Measurements from ENCODE around the gene HHATL. TPM values are rescaled to one million over a fixed set of nuclear protein-coding genes. Genes with fewer than 3 reads are reported as not detected.

Gene HHATL
- total RNA-seq, 1 donor from 2014 or later = 23.0 TPM

GRCh38 chr3:42685891-42686820 is 16.4 kb downstream of the HHATL start:
- H3K36me3 ChIP-seq (ENCODE audit: control insufficient read depth in 3 of 3, insufficient read depth in 3 of 3, low read length in 3 of 3) = peaks cover 0 to 48% (median 24%) of the 10 kb centered on the region in 3 donors
- peaks cover 0 to 6% (median 0%) of the 10 kb centered on the region in 3 donors for H3K27me3 ChIP-seq (ENCODE audit: control insufficient read depth in 3 of 3, insufficient read depth in 3 of 3, low read length in 3 of 3)
- peaks cover 50 to 75% (median 58%) of the 10 kb centered on the region in 3 donors for H3K4me1 ChIP-seq (ENCODE audit: control insufficient read depth in 3 of 3, insufficient read depth in 3 of 3, low read length in 3 of 3)
- H3K4me3 ChIP-seq (ENCODE audit: low read length in 3 of 3) = peak overlapping the region; percentile 71 to 97 (median 77)
- H3K9me3 ChIP-seq (ENCODE audit: control insufficient read depth in 3 of 3, low read length in 3 of 3) = no peaks in the 10 kb centered on the region
- H3K27ac ChIP-seq (ENCODE audit: low read depth, low read length) = peak overlapping the region; percentile 95
- H3K9ac ChIP-seq (ENCODE audit: low read depth in 1 of 3, low read length in 3 of 3) = peak overlapping the region; percentile 78 to 96 (median 87)

- H3K9me3 ChIP-seq (ENCODE audit: control insufficient read depth in 3 of 3, low read length in 3 of 3) = no peaks in the 10 kb centered on the region
- peaks cover 0 to 6% (median 0%) of the 10 kb centered on the region in 3 donors for H3K27me3 ChIP-seq (ENCODE audit: control insufficient read depth in 3 of 3, insufficient read depth in 3 of 3, low read length in 3 of 3)
- peak within 1 kb of the TSS; percentile 95 for H3K27ac ChIP-seq (ENCODE audit: low read depth, low read length)
- H3K36me3 ChIP-seq (ENCODE audit: control insufficient read depth in 3 of 3, insufficient read depth in 3 of 3, low read length in 3 of 3) = peaks cover 0 to 41% (median 17%) of the 10 kb centered on the region in 3 donors
- peak within 1 kb of the TSS; percentile 78 to 96 (median 87) for H3K9ac ChIP-seq (ENCODE audit: low read depth in 1 of 3, low read length in 3 of 3)
- H3K4me3 ChIP-seq (ENCODE audit: low read length in 3 of 3) = peak within 1 kb of the TSS; percentile 71 to 97 (median 77)
- peaks cover 46 to 75% (median 58%) of the 10 kb centered on the region in 3 donors for H3K4me1 ChIP-seq (ENCODE audit: control insufficient read depth in 3 of 3, insufficient read depth in 3 of 3, low read length in 3 of 3)
These were observed 17.2 kb downstream of the HHATL start, which contains the start of gene KLHL40 for GRCh38 chr3:42685363-42685881. KLHL40 (plus strand) TSS chr3:42685537; CDS start chr3:42685619, 82 bp downstream.

- H3K27ac ChIP-seq (ENCODE audit: low read depth, low read length) = peak overlapping the region; percentile 95
- peaks cover 0 to 6% (median 0%) of the 10 kb centered on the region in 3 donors for H3K27me3 ChIP-seq (ENCODE audit: control insufficient read depth in 3 of 3, insufficient read depth in 3 of 3, low read length in 3 of 3)
- H3K9me3 ChIP-seq (ENCODE audit: control insufficient read depth in 3 of 3, low read length in 3 of 3) = no peaks in the 10 kb centered on the region
- peaks cover 46 to 71% (median 52%) of the 10 kb centered on the region in 3 donors for H3K4me1 ChIP-seq (ENCODE audit: control insufficient read depth in 3 of 3, insufficient read depth in 3 of 3, low read length in 3 of 3)
- peaks cover 0 to 36% (median 12%) of the 10 kb centered on the region in 3 donors for H3K36me3 ChIP-seq (ENCODE audit: control insufficient read depth in 3 of 3, insufficient read depth in 3 of 3, low read length in 3 of 3)
- peak overlapping the region; percentile 77 to 96 (median 78) for H3K9ac ChIP-seq (ENCODE audit: low read depth in 1 of 3, low read length in 3 of 3)
- peak overlapping the region; percentile 24 to 97 (median 30) for H3K4me3 ChIP-seq (ENCODE audit: low read length in 3 of 3)
These were observed 17.8 kb downstream of the HHATL start for GRCh38 chr3:42684632-42685362.

GRCh38 chr3:42683875-42684598 is 18.6 kb downstream of the HHATL start:
- Histone ChIP-seq H3K9me3 (ENCODE audit: control insufficient read depth in 3 of 3, low read length in 3 of 3) (no peaks in the 10 kb centered on the region), H3K4me3 (ENCODE audit: low read length in 3 of 3) (peak overlapping the region; percentile 43 to 97 (median 54)), H3K9ac (ENCODE audit: low read depth in 1 of 3, low read length in 3 of 3) (peak overlapping the region; percentile 78 to 96 (median 81)), H3K27me3 (ENCODE audit: control insufficient read depth in 3 of 3, insufficient read depth in 3 of 3, low read length in 3 of 3) (peaks cover 0 to 6% (median 0%) of the 10 kb centered on the region in 3 donors), H3K27ac (ENCODE audit: low read depth, low read length) (peak overlapping the region; percentile 95), H3K4me1 (ENCODE audit: control insufficient read depth in 3 of 3, insufficient read depth in 3 of 3, low read length in 3 of 3) (peaks cover 40 to 63% (median 44%) of the 10 kb centered on the region in 3 donors), H3K36me3 (ENCODE audit: control insufficient read depth in 3 of 3, insufficient read depth in 3 of 3, low read length in 3 of 3) (peaks cover 0 to 29% (median 8%) of the 10 kb centered on the region in 3 donors)

GRCh38 chr3:42682301-42683070 is 20.1 kb downstream of the HHATL start:
- Histone ChIP-seq H3K27me3 (ENCODE audit: control insufficient read depth in 3 of 3, insufficient read depth in 3 of 3, low read length in 3 of 3) (peaks cover 0 to 6% (median 0%) of the 10 kb centered on the region in 3 donors), H3K36me3 (ENCODE audit: control insufficient read depth in 3 of 3, insufficient read depth in 3 of 3, low read length in 3 of 3) (peaks cover 0 to 14% (median 0%) of the 10 kb centered on the region in 3 donors), H3K27ac (ENCODE audit: low read depth, low read length) (peak overlapping the region; percentile 95), H3K4me1 (ENCODE audit: control insufficient read depth in 3 of 3, insufficient read depth in 3 of 3, low read length in 3 of 3) (peaks cover 37 to 50% (median 38%) of the 10 kb centered on the region in 3 donors), H3K9me3 (ENCODE audit: control insufficient read depth in 3 of 3, low read length in 3 of 3) (no peaks in the 10 kb centered on the region), H3K9ac (ENCODE audit: low read depth in 1 of 3, low read length in 3 of 3) (peak overlapping the region in 2 of 3 donors; percentile 81 to 87), H3K4me3 (ENCODE audit: low read length in 3 of 3) (peak overlapping the region; percentile 18 to 58 (median 20))

- H3K4me1 ChIP-seq (ENCODE audit: control insufficient read depth in 3 of 3, insufficient read depth in 3 of 3, low read length in 3 of 3) = peaks cover 31 to 42% (median 35%) of the 10 kb centered on the region in 3 donors
- peaks cover 0 to 6% (median 0%) of the 10 kb centered on the region in 3 donors for H3K27me3 ChIP-seq (ENCODE audit: control insufficient read depth in 3 of 3, insufficient read depth in 3 of 3, low read length in 3 of 3)
- H3K27ac ChIP-seq (ENCODE audit: low read depth, low read length) = no peak overlapping the region
- H3K4me3 ChIP-seq (ENCODE audit: low read length in 3 of 3) = no peak overlapping the region
- peaks cover 0 to 7% (median 0%) of the 10 kb centered on the region in 3 donors for H3K36me3 ChIP-seq (ENCODE audit: control insufficient read depth in 3 of 3, insufficient read depth in 3 of 3, low read length in 3 of 3)
- H3K9ac ChIP-seq (ENCODE audit: low read depth in 1 of 3, low read length in 3 of 3) = no peak overlapping the region
- no peaks in the 10 kb centered on the region for H3K9me3 ChIP-seq (ENCODE audit: control insufficient read depth in 3 of 3, low read length in 3 of 3)
These were observed 21.1 kb downstream of the HHATL start for GRCh38 chr3:42681361-42682038.

- no peak overlapping the region for H3K4me3 ChIP-seq (ENCODE audit: low read length in 3 of 3)
- peaks cover 24 to 35% (median 29%) of the 10 kb centered on the region in 3 donors for H3K4me1 ChIP-seq (ENCODE audit: control insufficient read depth in 3 of 3, insufficient read depth in 3 of 3, low read length in 3 of 3)
These were observed 21.8 kb downstream of the HHATL start for GRCh38 chr3:42680806-42681205.

GRCh38 chr3:42680271-42680670 is 22.3 kb downstream of the HHATL start:
- Histone ChIP-seq H3K4me3 (ENCODE audit: low read length in 3 of 3) (no peak overlapping the region), H3K4me1 (ENCODE audit: control insufficient read depth in 3 of 3, insufficient read depth in 3 of 3, low read length in 3 of 3) (peaks cover 18 to 30% (median 25%) of the 10 kb centered on the region in 3 donors), H3K27ac (ENCODE audit: low read depth, low read length) (no peak overlapping the region), H3K9ac (ENCODE audit: low read depth in 1 of 3, low read length in 3 of 3) (no peak overlapping the region), H3K36me3 (ENCODE audit: control insufficient read depth in 3 of 3, insufficient read depth in 3 of 3, low read length in 3 of 3) (no peaks in the 10 kb centered on the region), H3K27me3 (ENCODE audit: control insufficient read depth in 3 of 3, insufficient read depth in 3 of 3, low read length in 3 of 3) (no peaks in the 10 kb centered on the region), H3K9me3 (ENCODE audit: control insufficient read depth in 3 of 3, low read length in 3 of 3) (no peaks in the 10 kb centered on the region)

More at GRCh38 chr3:42680806-42681205, 21.8 kb downstream of the HHATL start:
- H3K9ac ChIP-seq (ENCODE audit: low read depth in 1 of 3, low read length in 3 of 3) = no peak overlapping the region
- no peaks in the 10 kb centered on the region for H3K9me3 ChIP-seq (ENCODE audit: control insufficient read depth in 3 of 3, low read length in 3 of 3)
- no peak overlapping the region for H3K27ac ChIP-seq (ENCODE audit: low read depth, low read length)
- H3K27me3 ChIP-seq (ENCODE audit: control insufficient read depth in 3 of 3, insufficient read depth in 3 of 3, low read length in 3 of 3) = peaks cover 0 to 1% (median 0%) of the 10 kb centered on the region in 3 donors
- peaks cover 0 to under 1% (median 0%) of the 10 kb centered on the region in 3 donors for H3K36me3 ChIP-seq (ENCODE audit: control insufficient read depth in 3 of 3, insufficient read depth in 3 of 3, low read length in 3 of 3)

Measured in skeletal muscle tissue (tissue), 4 donors.